ENCODE measurements around the gene ADH5. TPM values are rescaled to one million over a fixed set of nuclear protein-coding genes. Genes with fewer than 3 reads are reported as not detected.
A peak's percentile ranks its signal among the peaks of the same experiment; 100 is the strongest.
"Not testable (repeated sequence)": the region's sequence is repeated elsewhere in the genome, so short reads cannot be mapped to it uniquely, and the experiment has no call there.

ADH5 gene
- total RNA-seq = 100 to 1,000 TPM; 226 to 243 TPM
- long read RNA-seq, donor 1, transcript ADH5-201 (9 exons, 2,615 nt) = major isoform, 60 of 75 reads
- long read RNA-seq, donor 1, partial matches to known transcripts = 11 of 75 reads
- long read RNA-seq, donor 1, other reads (novel, unspliced or antisense) = 4 of 75 reads
- long read RNA-seq, donor 2, transcript ADH5-201 (9 exons, 2,615 nt) = major isoform, 263 of 310 reads
- long read RNA-seq, donor 2, partial matches to known transcripts = 31 of 310 reads
- long read RNA-seq, donor 2, other reads (novel, unspliced or antisense) = 13 of 310 reads

- DNase-seq (ENCODE audit: low spot score) = peak; percentile 96
- intact Hi-C loops (cut with DNase I) = loop anchor here in 1 of 2 donors (10.0 kb wide), 1 partner anchor 856 kb away; the partner anchor contains the start of gene DNAJB14
These were observed at the start of gene ADH5 for GRCh38 chr4:99088481-99089365. ADH5 (minus strand) TSS chr4:99088788; CDS start chr4:99088700, 88 bp downstream.

DNA sequence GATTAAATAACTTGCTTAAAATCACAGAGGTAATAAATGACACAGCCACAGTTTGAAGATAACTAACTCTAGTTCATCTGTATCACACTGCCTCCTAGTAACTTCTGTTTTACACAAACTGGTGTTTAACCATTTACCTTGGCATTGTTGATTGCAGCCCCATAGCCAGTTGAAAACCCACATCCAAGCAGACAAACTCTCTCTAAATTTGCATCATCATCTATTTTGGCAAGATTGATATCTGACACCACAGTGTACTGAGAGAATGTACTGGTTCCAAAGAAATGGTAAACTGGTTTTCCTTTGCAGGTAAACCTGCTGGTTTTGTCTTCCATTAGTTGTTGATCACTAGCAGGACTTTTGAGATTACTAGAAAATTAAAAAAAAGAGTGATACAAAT lies 47.7 kb upstream of the ADH5 start:
- DNase-seq (ENCODE audit: low spot score) = no peak
- intact Hi-C loops (cut with DNase I) = no loop called here

DNA sequence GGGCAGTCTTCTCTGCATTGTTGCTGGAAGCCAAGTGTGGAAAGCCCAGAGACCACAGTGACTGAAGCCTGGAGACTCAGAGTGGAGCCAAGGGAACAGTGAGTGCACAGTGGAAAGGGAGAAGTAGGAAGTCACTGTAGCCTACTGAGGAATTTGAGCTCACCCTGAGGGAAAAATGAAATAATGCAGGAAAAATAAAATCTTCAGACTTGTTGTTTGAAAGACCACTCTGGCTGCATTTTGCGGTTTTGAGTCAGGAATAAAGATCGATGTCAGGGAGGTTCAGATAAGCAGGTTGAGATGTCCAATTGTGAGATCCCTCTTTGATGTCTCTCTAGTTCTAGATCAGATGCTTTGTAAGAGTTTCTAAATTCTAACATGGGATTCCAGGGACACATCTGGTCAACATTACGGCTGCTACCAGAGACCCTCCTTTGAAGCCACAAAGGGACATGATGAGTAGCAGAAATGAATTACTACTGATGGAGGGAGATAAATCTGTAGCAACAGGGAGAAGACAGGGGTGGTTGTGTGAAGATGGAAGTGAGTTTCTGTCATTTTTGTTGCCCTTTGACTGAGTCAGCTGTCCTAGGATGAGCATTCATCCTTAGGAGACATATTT lies 47.1 kb upstream of the ADH5 start:
- no peak for DNase-seq (ENCODE audit: low spot score)
- intact Hi-C loops (cut with DNase I) = no loop called here

DNA sequence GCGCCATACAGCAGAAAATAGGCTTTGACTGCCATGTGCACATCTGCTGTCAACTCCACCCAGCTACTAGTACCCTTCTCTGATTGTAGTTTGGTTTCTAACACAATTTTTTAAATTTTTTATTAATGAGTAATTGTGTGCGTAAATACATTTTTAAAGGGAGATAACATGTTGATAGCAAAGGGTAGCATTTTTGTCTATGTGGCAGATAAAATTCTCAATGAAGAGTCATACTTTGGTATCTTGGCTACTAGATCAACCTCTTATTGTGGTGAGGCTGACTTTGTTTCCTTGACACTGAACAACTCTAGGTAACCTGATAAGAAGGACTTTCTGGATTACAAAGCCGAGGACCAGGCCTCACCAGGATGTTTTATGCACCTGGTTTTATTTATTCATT lies 46.0 kb upstream of the ADH5 start:
- intact Hi-C loops (cut with DNase I) = no loop called here
- DNase-seq (ENCODE audit: low spot score) = no peak

- intact Hi-C loops (cut with DNase I) = no loop called here
These were observed 42.8 kb upstream of the ADH5 start for GRCh38 chr4:99131378-99131777.

GRCh38 chr4:99126376-99126775 lies 37.8 kb upstream of the ADH5 start:
- intact Hi-C loops (cut with DNase I) = no loop called here
- DNase-seq (ENCODE audit: low spot score) = no peak

More at GRCh38 chr4:99131378-99131777, 42.8 kb upstream of the ADH5 start:
- no peak for DNase-seq (ENCODE audit: low spot score)

- no peak for DNase-seq (ENCODE audit: low spot score)
- intact Hi-C loops (cut with DNase I) = no loop called here
These were observed 32.4 kb upstream of the ADH5 start for GRCh38 chr4:99121008-99121407.

- no peak for DNase-seq (ENCODE audit: low spot score)
- intact Hi-C loops (cut with DNase I) = no loop called here
These were observed 31.9 kb upstream of the ADH5 start for GRCh38 chr4:99120501-99120900.

DNA sequence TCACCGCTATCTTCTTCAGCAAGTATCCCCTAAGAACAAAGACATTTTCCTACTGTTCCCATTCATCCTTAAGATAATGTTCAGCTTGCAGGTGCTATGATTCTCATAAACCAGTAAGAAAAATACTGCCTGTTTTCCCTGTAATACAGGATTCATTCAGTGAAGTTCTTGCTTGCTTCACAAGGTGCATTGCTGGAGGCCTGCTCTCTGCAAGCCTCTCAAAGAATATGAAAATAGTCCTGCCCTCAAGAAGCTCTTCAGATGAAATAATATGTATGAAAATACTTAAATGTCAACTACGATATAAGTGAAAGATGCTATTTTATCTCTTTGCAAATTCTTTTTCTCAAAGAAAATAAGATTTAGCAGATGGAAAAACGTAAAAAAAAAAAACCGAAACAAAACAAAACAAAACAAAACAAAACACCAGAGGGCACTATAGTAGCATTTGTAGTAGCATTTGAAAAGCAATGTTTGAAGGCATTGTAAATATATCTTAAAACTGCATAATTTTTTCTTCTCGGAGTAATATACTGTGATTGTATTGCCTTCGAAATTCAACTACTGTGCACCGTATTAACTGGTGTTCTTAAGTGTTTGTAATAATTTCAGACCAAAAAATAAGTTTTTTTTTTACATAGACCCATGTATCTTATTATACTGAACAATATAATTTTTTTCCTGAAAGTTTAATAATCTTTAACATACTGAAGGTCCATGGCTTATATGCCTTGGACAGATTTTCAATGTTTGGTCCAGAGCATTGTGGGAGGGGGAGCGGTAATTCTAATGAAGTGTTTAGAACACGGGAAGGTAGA lies 29.5 kb upstream of the ADH5 start:
- intact Hi-C loops (cut with DNase I) = loop anchor here (5.0 to 10.0 kb wide), 2 partner anchors 287 to 289 kb away; no protein-coding TSS in a partner anchor
- DNase-seq (ENCODE audit: low spot score) = no peak

- intact Hi-C loops (cut with DNase I) = loop anchor here (5.0 to 10.0 kb wide), 2 partner anchors 288 to 290 kb away; no protein-coding TSS in a partner anchor
- not testable (repeated sequence) for DNase-seq (ENCODE audit: low spot score)
These were observed 28.7 kb upstream of the ADH5 start for GRCh38 chr4:99117122-99117841.

DNA sequence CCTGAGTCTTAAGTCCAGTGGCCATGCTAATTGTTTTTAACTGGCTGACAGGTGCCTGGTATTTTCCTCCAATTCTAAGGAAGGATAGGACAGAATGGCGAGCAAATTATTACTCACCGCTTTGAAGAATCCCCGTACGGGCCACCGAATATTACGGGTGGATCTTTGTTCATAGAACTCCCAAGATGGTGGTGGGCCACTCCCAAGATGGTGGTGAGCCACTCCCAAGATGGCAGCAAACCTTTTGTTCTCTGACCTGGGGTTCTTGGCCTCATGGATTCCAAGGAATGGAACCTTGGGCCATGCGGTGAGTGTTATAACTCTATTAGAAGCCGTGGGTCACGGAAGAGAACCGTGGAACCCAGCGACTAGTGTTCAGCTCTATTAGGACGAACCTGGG lies 20.7 kb upstream of the ADH5 start:
- DNase-seq (ENCODE audit: low spot score); intact Hi-C loops (cut with DNase I): not testable (repeated sequence)

DNA sequence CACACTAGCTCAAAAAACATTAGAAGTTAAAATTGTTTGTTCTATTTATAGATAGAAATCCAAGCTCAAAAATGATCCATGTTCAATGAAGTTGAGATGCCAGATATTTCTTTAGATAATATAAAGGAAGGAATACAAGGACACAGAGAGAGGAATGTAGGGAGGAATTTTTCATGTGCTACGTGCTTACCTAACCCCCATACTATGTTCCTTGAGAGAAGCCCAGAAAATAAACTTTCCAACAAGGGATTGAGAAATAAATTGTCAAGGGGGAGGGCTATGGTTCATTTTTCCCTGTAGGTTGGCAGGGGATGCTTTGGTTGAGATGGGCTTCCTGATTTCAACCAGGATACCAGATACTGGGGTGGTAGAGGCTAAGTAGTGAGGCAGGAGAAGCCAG lies 15.6 kb upstream of the ADH5 start:
- no peak for DNase-seq (ENCODE audit: low spot score)
- intact Hi-C loops (cut with DNase I) = no loop called here

- no peak for DNase-seq (ENCODE audit: low spot score)
- intact Hi-C loops (cut with DNase I) = no loop called here
These were observed 14.6 kb upstream of the ADH5 start for GRCh38 chr4:99103166-99103565.

- intact Hi-C loops (cut with DNase I) = no loop called here
These were observed 14.0 kb upstream of the ADH5 start for GRCh38 chr4:99102634-99103033.

DNA sequence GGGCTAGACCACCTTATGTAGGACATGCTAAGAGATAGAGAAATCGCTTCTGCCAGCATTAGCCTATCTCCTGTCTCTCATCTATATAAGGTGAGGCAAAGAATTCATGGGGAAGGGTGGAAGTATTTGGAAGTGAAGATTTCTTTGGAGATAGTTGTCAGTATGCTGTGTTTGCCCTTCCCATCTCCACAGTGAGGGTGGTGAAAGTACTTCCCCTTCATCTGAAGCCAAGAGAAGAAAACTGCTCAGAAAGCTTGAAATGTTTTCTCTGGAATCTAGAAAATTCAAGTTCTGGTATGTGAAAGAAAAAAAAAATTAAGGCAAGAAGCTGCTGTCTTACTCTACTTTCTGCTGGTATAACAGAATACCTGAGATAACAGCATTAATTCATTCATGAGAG lies 12.3 kb upstream of the ADH5 start:
- intact Hi-C loops (cut with DNase I) = no loop called here
- DNase-seq (ENCODE audit: low spot score) = no peak

More at GRCh38 chr4:99102634-99103033, 14.0 kb upstream of the ADH5 start:
- no peak for DNase-seq (ENCODE audit: low spot score)

DNA sequence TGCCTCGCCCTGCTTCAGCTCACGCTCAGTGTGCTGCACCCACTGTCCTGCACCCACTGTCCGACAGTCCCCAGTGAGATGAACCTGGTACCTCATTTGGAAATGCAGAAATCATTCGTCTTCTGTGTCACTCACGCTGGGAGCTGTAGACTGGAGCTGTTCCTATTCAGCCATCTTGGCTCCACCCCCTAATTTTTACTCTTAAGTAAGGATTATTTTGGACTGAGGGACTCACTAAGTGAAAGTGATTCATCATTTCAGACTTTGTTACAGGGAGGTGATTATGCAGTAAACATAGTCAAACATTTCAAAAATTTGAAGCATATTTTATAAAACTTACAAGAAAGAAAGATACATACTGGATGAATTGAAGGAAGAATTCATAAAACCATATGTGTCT lies 11.2 kb upstream of the ADH5 start:
- DNase-seq (ENCODE audit: low spot score); intact Hi-C loops (cut with DNase I): not testable (repeated sequence)

GRCh38 chr4:99099311-99099710 lies 10.7 kb upstream of the ADH5 start:
- no peak for DNase-seq (ENCODE audit: low spot score)
- intact Hi-C loops (cut with DNase I) = no loop called here

GRCh38 chr4:99091841-99092240 lies 3.3 kb upstream of the ADH5 start:
- intact Hi-C loops (cut with DNase I); DNase-seq (ENCODE audit: low spot score): not testable (repeated sequence)
